ENCODE data around the gene USP2. TPM values are rescaled to one million over a fixed set of nuclear protein-coding genes. Genes with fewer than 3 reads are reported as not detected.

Gene USP2
- polyA plus RNA-seq, 1 donor (not counting 4 experiments of a cell fraction or from before 2014, with no cell fraction given) = 0.35 TPM

DNA sequence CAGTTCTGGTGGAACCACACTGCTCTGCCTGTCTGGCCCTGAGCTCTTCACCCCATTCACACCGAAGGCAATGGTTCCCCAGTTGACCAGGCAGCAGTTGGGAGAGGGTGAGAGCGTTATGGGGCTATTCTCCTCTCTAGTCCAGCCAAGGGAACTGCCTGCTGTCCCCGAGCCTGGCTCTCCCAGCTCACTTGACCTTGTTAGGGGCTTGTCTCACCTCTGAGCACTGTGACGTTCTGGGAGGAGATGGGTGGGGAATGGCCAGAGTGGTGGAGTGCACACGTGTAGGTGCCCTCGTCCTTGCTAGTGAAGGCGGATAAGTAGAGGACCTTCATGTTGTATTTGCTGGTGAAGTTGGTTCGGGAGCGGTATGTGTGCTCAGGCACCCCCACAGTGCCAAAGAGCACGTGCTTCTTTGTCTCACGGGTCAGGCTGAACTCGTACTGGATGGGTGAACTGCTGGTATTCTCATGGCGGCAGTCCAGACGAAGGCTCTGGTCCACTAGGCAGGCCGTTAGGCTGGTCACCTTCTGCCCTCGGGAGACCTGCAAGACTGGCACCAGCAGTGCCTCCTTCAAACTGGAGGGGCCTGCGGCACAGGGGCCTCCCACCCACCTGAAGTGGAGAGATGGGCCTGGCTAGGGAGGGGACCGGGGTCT lies 38.5 kb upstream of the USP2 start:
- H3K9ac ChIP-seq (ENCODE audit: control insufficient read depth, extremely low read depth, insufficient read depth, low read length) = no peak overlapping the region
- peaks cover 39% of the 10 kb centered on the region for H3K27me3 ChIP-seq (ENCODE audit: control insufficient read depth, extremely low read depth, insufficient read depth, low read length)
- FAIRE-seq (no peak), DNase-seq (ENCODE audit: low read depth, low spot score) (no peak)
- no peaks in the 10 kb centered on the region for H3K79me2 ChIP-seq (ENCODE audit: control insufficient read depth, insufficient read depth, low read length)
- H3K9me3 ChIP-seq (ENCODE audit: control insufficient read depth, low read depth, low read length) = no peaks in the 10 kb centered on the region
- no peak overlapping the region for H3K4me3 ChIP-seq (ENCODE audit: control insufficient read depth in 2 of 3, extremely low read depth in 1 of 3, insufficient read depth in 2 of 3, low read depth in 1 of 3, low read length in 3 of 3)
- H2AFZ ChIP-seq (ENCODE audit: control insufficient read depth, low read length) = no peak overlapping the region
- H3K27ac ChIP-seq (ENCODE audit: control insufficient read depth, insufficient read depth, low read length) = no peak overlapping the region
- H3K9me1 ChIP-seq (ENCODE audit: control insufficient read depth, extremely low read depth, insufficient read depth, low read length) = no peaks in the 10 kb centered on the region
- H3K36me3 ChIP-seq (ENCODE audit: control insufficient read depth in 2 of 2, extremely low read depth in 1 of 2, insufficient read depth in 2 of 2, low read length in 2 of 2) = no peaks in the 10 kb centered on the region
- TF ChIP-seq EZH2 (IDR thresholded peaks at IDR 0.05; ENCODE audit: low read length) = no peak
- TF ChIP-seq, protein P1, sequence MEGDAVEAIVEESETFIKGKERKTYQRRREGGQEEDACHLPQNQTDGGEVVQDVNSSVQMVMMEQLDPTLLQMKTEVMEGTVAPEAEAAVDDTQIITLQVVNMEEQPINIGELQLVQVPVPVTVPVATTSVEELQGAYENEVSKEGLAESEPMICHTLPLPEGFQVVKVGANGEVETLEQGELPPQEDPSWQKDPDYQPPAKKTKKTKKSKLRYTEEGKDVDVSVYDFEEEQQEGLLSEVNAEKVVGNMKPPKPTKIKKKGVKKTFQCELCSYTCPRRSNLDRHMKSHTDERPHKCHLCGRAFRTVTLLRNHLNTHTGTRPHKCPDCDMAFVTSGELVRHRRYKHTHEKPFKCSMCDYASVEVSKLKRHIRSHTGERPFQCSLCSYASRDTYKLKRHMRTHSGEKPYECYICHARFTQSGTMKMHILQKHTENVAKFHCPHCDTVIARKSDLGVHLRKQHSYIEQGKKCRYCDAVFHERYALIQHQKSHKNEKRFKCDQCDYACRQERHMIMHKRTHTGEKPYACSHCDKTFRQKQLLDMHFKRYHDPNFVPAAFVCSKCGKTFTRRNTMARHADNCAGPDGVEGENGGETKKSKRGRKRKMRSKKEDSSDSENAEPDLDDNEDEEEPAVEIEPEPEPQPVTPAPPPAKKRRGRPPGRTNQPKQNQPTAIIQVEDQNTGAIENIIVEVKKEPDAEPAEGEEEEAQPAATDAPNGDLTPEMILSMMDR (optimal IDR thresholded peaks at IDR 0.05 in 1 of 3, IDR thresholded peaks at IDR 0.05 in 1 of 3, conservative IDR thresholded peaks at IDR 0.05 in 1 of 3; ENCODE audit: extremely low read depth in 1 of 3, insufficient read depth in 2 of 3, low read length in 3 of 3) = no peak
- H3K4me1 ChIP-seq (ENCODE audit: control insufficient read depth, extremely low read depth, insufficient read depth, low read length) = peaks cover 25% of the 10 kb centered on the region
- dilution Hi-C loops (cut with MboI; ENCODE audit: extremely low pct_ligation_motif_present, low sequenced_read_pairs) = no loop called here
- H4K20me1 ChIP-seq (ENCODE audit: control insufficient read depth, extremely low read depth, insufficient read depth, low read length) = no peaks in the 10 kb centered on the region
- no peak overlapping the region for H3K4me2 ChIP-seq (ENCODE audit: control insufficient read depth, extremely low read depth, insufficient read depth, low read depth, low read length)

GRCh38 chr11:119419246-119419645 lies 37.8 kb upstream of the USP2 start:
- TF ChIP-seq, protein P1 (optimal IDR thresholded peaks at IDR 0.05 in 1 of 3, IDR thresholded peaks at IDR 0.05 in 1 of 3, conservative IDR thresholded peaks at IDR 0.05 in 1 of 3; ENCODE audit: extremely low read depth in 1 of 3, insufficient read depth in 2 of 3, low read length in 3 of 3) = no peak
- no peak for TF ChIP-seq EZH2 (IDR thresholded peaks at IDR 0.05; ENCODE audit: low read length)
- FAIRE-seq (no peak), DNase-seq (ENCODE audit: low read depth, low spot score) (no peak)
- Histone ChIP-seq H3K9me3 (ENCODE audit: control insufficient read depth, low read depth, low read length) (no peaks in the 10 kb centered on the region), H3K4me1 (ENCODE audit: control insufficient read depth, extremely low read depth, insufficient read depth, low read length) (peaks cover 25% of the 10 kb centered on the region), H3K4me2 (ENCODE audit: control insufficient read depth, extremely low read depth, insufficient read depth, low read depth, low read length) (no peak overlapping the region), H3K79me2 (ENCODE audit: control insufficient read depth, insufficient read depth, low read length) (no peaks in the 10 kb centered on the region), H3K9ac (ENCODE audit: control insufficient read depth, extremely low read depth, insufficient read depth, low read length) (no peak overlapping the region), H3K27ac (ENCODE audit: control insufficient read depth, insufficient read depth, low read length) (no peak overlapping the region), H3K36me3 (ENCODE audit: control insufficient read depth in 2 of 2, extremely low read depth in 1 of 2, insufficient read depth in 2 of 2, low read length in 2 of 2) (no peaks in the 10 kb centered on the region), H3K4me3 (ENCODE audit: control insufficient read depth in 2 of 3, extremely low read depth in 1 of 3, insufficient read depth in 2 of 3, low read depth in 1 of 3, low read length in 3 of 3) (no peak overlapping the region), H4K20me1 (ENCODE audit: control insufficient read depth, extremely low read depth, insufficient read depth, low read length) (no peaks in the 10 kb centered on the region), H2AFZ (ENCODE audit: control insufficient read depth, low read length) (no peak overlapping the region), H3K27me3 (ENCODE audit: control insufficient read depth, extremely low read depth, insufficient read depth, low read length) (peaks cover 39% of the 10 kb centered on the region), H3K9me1 (ENCODE audit: control insufficient read depth, extremely low read depth, insufficient read depth, low read length) (no peaks in the 10 kb centered on the region)
- dilution Hi-C loops (cut with MboI; ENCODE audit: extremely low pct_ligation_motif_present, low sequenced_read_pairs) = no loop called here
